Neutrophil (primary cell): ENCODE data around the gene CCKAR.

ENCODE experiments used
- H3K27ac ChIP-seq: fragments of 200-600 bp; sonication (generic); 2 replicates; pipeline ENCODE4 v1.5.1; 2016; ENCODE audit warnings: mild to moderate bottlenecking, moderate library complexity
- H3K27me3 ChIP-seq: fragments of 200-600 bp; sonication (generic); 2 replicates; pipeline ENCODE4 v1.6.0; 2016; ENCODE audit warnings: mild to moderate bottlenecking
- H3K36me3 ChIP-seq: fragments of 200-600 bp; sonication (generic); 2 replicates; pipeline ENCODE4 v1.5.1; 2017
- H3K4me1 ChIP-seq, 2 experiments: fragments of 200-600 bp in 1 of 2; sonication (generic) in 1 of 2; 1 replicate in 1 of 2; 2 replicates in 1 of 2; pipeline versions ENCODE4 v1.5.1 to v1.6.1; 2013 to 2016; ENCODE audit warnings: low read depth in 1 of 2, low read length in 1 of 2, mild to moderate bottlenecking in 1 of 2, moderate library complexity in 1 of 2; ENCODE audit not compliant: control insufficient read depth in 1 of 2, insufficient read depth in 1 of 2
- H3K4me3 ChIP-seq, 2 experiments: fragments of 200-600 bp in 1 of 2; sonication (generic) in 1 of 2; 1 replicate in 1 of 2; 2 replicates in 1 of 2; pipeline ENCODE4 v1.5.1; 2013 to 2016; ENCODE audit warnings: low read depth in 1 of 2, low read length in 1 of 2, mild to moderate bottlenecking in 1 of 2, moderate library complexity in 1 of 2
- H3K9me3 ChIP-seq: fragments of 200-600 bp; sonication (generic); 2 replicates; pipeline ENCODE4 v1.5.1; 2016
- CTCF ChIP-seq: fragments of 200-600 bp; sonication (generic); IDR thresholded peaks from 2 replicates; pipeline ENCODE4 v1.5.1; 2016; ENCODE audit warnings: antibody characterized with exemption

Gene CCKAR

GRCh38 chr4:26515936-26516335 lies 25.7 kb upstream of the CCKAR start:
- H3K4me3 ChIP-seq: no peak overlapping the region
- no peak overlapping the region for H3K27ac ChIP-seq
- H3K4me1 ChIP-seq: no peaks in the 10 kb centered on the region
- TF ChIP-seq CTCF: no peak
- no peaks in the 10 kb centered on the region for H3K9me3 ChIP-seq
- peaks cover 9% of the 10 kb centered on the region for H3K27me3 ChIP-seq
- no peaks in the 10 kb centered on the region for H3K36me3 ChIP-seq

- Histone ChIP-seq H3K4me3 (no peak overlapping the region), H3K27ac (no peak overlapping the region), H3K36me3 (no peaks in the 10 kb centered on the region), H3K9me3 (no peaks in the 10 kb centered on the region), H3K27me3 (peaks cover 3% of the 10 kb centered on the region), H3K4me1 (no peaks in the 10 kb centered on the region)
- TF ChIP-seq CTCF: no peak
Measured at GRCh38 chr4:26510334-26510964, 20.2 kb upstream of the CCKAR start.

GRCh38 chr4:26509681-26510333 lies 19.5 kb upstream of the CCKAR start:
- Histone ChIP-seq H3K27me3 (peaks cover 3% of the 10 kb centered on the region), H3K4me3 (no peak overlapping the region)
- TF ChIP-seq CTCF: no peak

GRCh38 chr4:26507286-26507685 lies 17.0 kb upstream of the CCKAR start:
- Histone ChIP-seq H3K36me3 (no peaks in the 10 kb centered on the region), H3K9me3 (no peaks in the 10 kb centered on the region), H3K27me3 (no peaks in the 10 kb centered on the region), H3K27ac (no peak overlapping the region), H3K4me1 (no peaks in the 10 kb centered on the region), H3K4me3 (no peak overlapping the region)
- TF ChIP-seq CTCF: no peak

More at GRCh38 chr4:26509681-26510333, 19.5 kb upstream of the CCKAR start:
- Histone ChIP-seq H3K4me1 (no peaks in the 10 kb centered on the region), H3K36me3 (no peaks in the 10 kb centered on the region), H3K27ac (no peak overlapping the region), H3K9me3 (no peaks in the 10 kb centered on the region)

GRCh38 chr4:26503844-26504243 lies 13.6 kb upstream of the CCKAR start:
- H3K27ac ChIP-seq: no peak overlapping the region
- H3K27me3 ChIP-seq: no peaks in the 10 kb centered on the region
- no peaks in the 10 kb centered on the region for H3K36me3 ChIP-seq
- no peaks in the 10 kb centered on the region for H3K4me1 ChIP-seq
- TF ChIP-seq CTCF: no peak
- H3K4me3 ChIP-seq: no peak overlapping the region
- no peaks in the 10 kb centered on the region for H3K9me3 ChIP-seq
